HFFc6 (cell line): ENCODE results near the gene TXNDC16. TPM values are rescaled to one million over a fixed set of nuclear protein-coding genes. Genes with fewer than 3 reads are reported as not detected.

ENCODE experiments used
- DNase-seq: peaks from one replicate; pipeline ENCODE4 v3.0.0-alpha.2; 2018
- H3K27ac Mint-ChIP-seq: 2 replicates; pipeline ENCODE4 v1.8.0; 2020; ENCODE audit warnings: mild to moderate bottlenecking, mixed read lengths
- H3K27me3 Mint-ChIP-seq: 2 replicates; pipeline ENCODE4 v1.8.0; 2021; ENCODE audit warnings: mild to moderate bottlenecking, moderate library complexity, mixed read lengths; ENCODE audit not compliant: insufficient read depth
- H3K36me3 Mint-ChIP-seq: 2 replicates; pipeline ENCODE4 v1.8.0; 2021; ENCODE audit warnings: low read depth, mixed read lengths
- H3K4me1 Mint-ChIP-seq: 2 replicates; pipeline ENCODE4 v1.8.0; 2020; ENCODE audit warnings: low read depth, mixed read lengths
- H3K4me3 Mint-ChIP-seq: 2 replicates; pipeline ENCODE4 v1.8.0; 2020; ENCODE audit warnings: mild to moderate bottlenecking, moderate library complexity, mixed read lengths
- H3K9me3 Mint-ChIP-seq: 2 replicates; pipeline ENCODE4 v1.8.0; 2020; ENCODE audit warnings: mild to moderate bottlenecking, mixed read lengths
- CTCF ChIP-seq: fragments of 200-600 bp; sonication (generic); IDR thresholded peaks from 2 replicates; pipeline ENCODE4 v1.5.0; 2021; ENCODE audit warnings: antibody characterized with exemption, mild to moderate bottlenecking
- total RNA-seq, 6 experiments: library from RNA; stranded (reverse); fragmentation: NEBNext Ultra II Directional; extraction: Animal tissue kit (Norgen Biotek cat#: 25700); gene quantifications; 2 replicates in 1 of 6; 3 replicates in 5 of 6; pipeline ENCODE4 v1.2.3, GENCODE V29; 2021

Gene TXNDC16
- total RNA-seq, 6 experiments from 2014 or later: 1.5 to 2.2 (median 1.8) TPM

- no peak for DNase-seq
- Mint-ChIP-seq H3K27me3 (peaks cover 2% of the 10 kb centered on the region), H3K4me1 (peaks cover 9% of the 10 kb centered on the region), H3K4me3 (no peak overlapping the region), H3K36me3 (no peaks in the 10 kb centered on the region), H3K27ac (no peak overlapping the region), H3K9me3 (no peaks in the 10 kb centered on the region)
- TF ChIP-seq CTCF: peak; percentile 53; the same call in 1 of the 2 replicates
Observed at GRCh38 chr14:52417139-52417538, 135.2 kb downstream of the TXNDC16 start.

GRCh38 chr14:52413729-52414408, 138.4 kb downstream of the TXNDC16 start:
- peak; percentile 49 for DNase-seq
- no peak for TF ChIP-seq CTCF
- H3K27me3 Mint-ChIP-seq: peaks cover 2% of the 10 kb centered on the region
- no peak overlapping the region for H3K27ac Mint-ChIP-seq
- peak overlapping the region; percentile 67 for H3K4me3 Mint-ChIP-seq
- peaks cover 9% of the 10 kb centered on the region for H3K4me1 Mint-ChIP-seq
- no peaks in the 10 kb centered on the region for H3K9me3 Mint-ChIP-seq
- H3K36me3 Mint-ChIP-seq: no peaks in the 10 kb centered on the region

- no peak for TF ChIP-seq CTCF
- Mint-ChIP-seq H3K27me3 (peaks cover 2% of the 10 kb centered on the region), H3K36me3 (no peaks in the 10 kb centered on the region), H3K4me1 (peaks cover 9% of the 10 kb centered on the region), H3K9me3 (no peaks in the 10 kb centered on the region), H3K27ac (no peak overlapping the region), H3K4me3 (no peak overlapping the region)
- no peak for DNase-seq
Observed at GRCh38 chr14:52412426-52412825, 139.9 kb downstream of the TXNDC16 start.

- Mint-ChIP-seq H3K36me3 (no peaks in the 10 kb centered on the region), H3K4me3 (no peak overlapping the region), H3K9me3 (no peaks in the 10 kb centered on the region), H3K27me3 (peaks cover 17% of the 10 kb centered on the region), H3K27ac (no peak overlapping the region), H3K4me1 (peaks cover 14% of the 10 kb centered on the region)
- TF ChIP-seq CTCF: no peak
- no peak for DNase-seq
Observed at GRCh38 chr14:52405314-52405713, 147.0 kb downstream of the TXNDC16 start.

GRCh38 chr14:52402812-52403526, 149.3 kb downstream of the TXNDC16 start:
- Mint-ChIP-seq H3K27ac (no peak overlapping the region), H3K9me3 (no peaks in the 10 kb centered on the region), H3K36me3 (no peaks in the 10 kb centered on the region), H3K4me1 (peaks cover 24% of the 10 kb centered on the region), H3K4me3 (no peak overlapping the region), H3K27me3 (peaks cover 17% of the 10 kb centered on the region)
- no peak for TF ChIP-seq CTCF
- no peak for DNase-seq
